HepG2 (cell line): Measurements from ENCODE around the gene CDRT15. TPM values are rescaled to one million over a fixed set of nuclear protein-coding genes. Genes with fewer than 3 reads are reported as not detected.

ENCODE experiments used
- ATAC-seq: fragments of 200-7000 bp; cut with Tn5 transposase; 3 replicates; pipeline ENCODE4 v1.9.1; 2020; ENCODE audit warnings: mild to moderate bottlenecking, moderate library complexity
- BruUV-seq: library from RNA; stranded (reverse); fragments of 400-500 nt; replicated peaks from 2 replicates; lab custom pipeline; 2021; lab: Mats Ljungman, UMichigan
- CTCF ChIA-PET: fragments of 300-600 bp; formaldehyde crosslinking; extraction: SDS; loops from one replicate; lab custom pipeline; 2021; ENCODE audit warnings: low total read pairs, inconsistent platforms, low intra/inter-chr PET ratio; lab: Yijun Ruan, JAX
- POLR2A ChIA-PET: fragments of 350-600 bp; sonication (Branson Sonifier 250); formaldehyde crosslinking; loops from one replicate; lab custom pipeline; 2020; ENCODE audit warnings: antibody characterized with exemption, inconsistent platforms; lab: Yijun Ruan, JAX
- DNase-seq: peaks from one replicate; pipeline ENCODE4 v3.0.0-alpha.2; 2015; ENCODE audit warnings: low spot score
- FAIRE-seq: peaks from 3 replicates; lab custom pipeline; 2011; peaks lifted over from hg19 to GRCh38; lab: Jason Lieb, UNC
- H2AFZ ChIP-seq: one replicate; pipeline ENCODE4 v1.6.1; 2011; ENCODE audit warnings: low read length, inconsistent platforms
- H3K27ac ChIP-seq: fragments of 300-600 bp; 3 replicates; pipeline ENCODE4 v1.8.0; 2011; ENCODE audit warnings: mixed run types, mild to moderate bottlenecking, mixed read lengths, low read length, inconsistent platforms; ENCODE audit not compliant: insufficient read depth; ENCODE audit errors: extremely low read length
- H3K27me3 ChIP-seq, 2 experiments: fragments of 200-600 bp in 1 of 2; 2 replicates in 1 of 2; 3 replicates in 1 of 2; pipeline versions ENCODE4 v1.6.0 to v1.8.0; 2011; ENCODE audit warnings: low read length in 2 of 2, mild to moderate bottlenecking in 2 of 2, moderate library complexity in 2 of 2, inconsistent platforms in 1 of 2; ENCODE audit not compliant: insufficient read depth in 2 of 2, control insufficient read depth in 1 of 2
- H3K36me3 ChIP-seq, 2 experiments: fragments of 200-600 bp in 1 of 2; replicated peaks in 1 of 2; 2 replicates in 1 of 2; 3 replicates in 1 of 2; pipeline versions ENCODE4 v1.5.1 to v1.8.0; 2011; ENCODE audit warnings: low read length in 2 of 2, inconsistent platforms in 1 of 2; ENCODE audit not compliant: insufficient read depth in 2 of 2, control insufficient read depth in 1 of 2
- H3K4me1 ChIP-seq: 2 replicates; pipeline ENCODE4 v1.5.1; 2012; ENCODE audit warnings: low read length, inconsistent platforms; ENCODE audit not compliant: insufficient read depth
- H3K4me2 ChIP-seq: 2 replicates; pipeline ENCODE4 v1.6.0; 2011; ENCODE audit warnings: low read depth, low read length, inconsistent platforms
- H3K4me3 ChIP-seq, 3 experiments: fragments of 200-600 bp in 1 of 3; sonication (generic), shearing (Covaris generic) in 1 of 3; replicated peaks in 1 of 3; 2 replicates each; pipeline ENCODE4 v1.5.1; 2011 to 2016; ENCODE audit warnings: low read length in 3 of 3, inconsistent platforms in 2 of 3, low read depth in 2 of 3, mild to moderate bottlenecking in 2 of 3, control low read depth in 1 of 3, mixed read lengths in 1 of 3; ENCODE audit not compliant: insufficient read depth in 1 of 3
- H3K79me2 ChIP-seq: one replicate; pipeline ENCODE4 v1.6.1; 2011; ENCODE audit warnings: low read length, inconsistent platforms; ENCODE audit not compliant: insufficient read depth
- H3K9ac ChIP-seq: 2 replicates; pipeline ENCODE4 v1.6.0; 2011; ENCODE audit warnings: mild to moderate bottlenecking, low read depth, low read length, inconsistent platforms; ENCODE audit not compliant: insufficient read depth
- H3K9me3 ChIP-seq: 2 replicates; pipeline ENCODE4 v1.5.1; 2012; ENCODE audit warnings: mild to moderate bottlenecking, low read length
- H4K20me1 ChIP-seq: 2 replicates; pipeline ENCODE4 v1.6.0; 2011; ENCODE audit warnings: inconsistent platforms, mild to moderate bottlenecking, low read length, moderate library complexity; ENCODE audit not compliant: insufficient read depth
- ARID4A ChIP-seq: sonication (generic); formaldehyde crosslinking; IDR thresholded peaks from 2 replicates; pipeline ENCODE4 v1.5.0; 2020; ENCODE audit warnings: mild to moderate bottlenecking, missing genetic modification reagents, borderline replicate concordance
- CAMTA2 ChIP-seq: sonication (generic); formaldehyde crosslinking; IDR thresholded peaks from 2 replicates; pipeline ENCODE4 v1.4.0; 2020; ENCODE audit warnings: mild to moderate bottlenecking, missing genetic modification reagents, borderline replicate concordance
- CEBPG ChIP-seq: IDR thresholded peaks from 2 replicates; pipeline ENCODE4 v1.6.1; 2016
- EHMT2 ChIP-seq: fragments of 200-600 bp; sonication (generic); IDR thresholded peaks from 2 replicates; pipeline ENCODE4 v1.7.0; 2017; ENCODE audit warnings: antibody characterized with exemption, low read depth, low read length, borderline replicate concordance
- MAX ChIP-seq: IDR thresholded peaks from 2 replicates; pipeline ENCODE4 v1.6.1; 2012; ENCODE audit warnings: inconsistent platforms
- NFE2L2 ChIP-seq: fragments of 150-350 bp; IDR thresholded peaks from 2 replicates; pipeline ENCODE4 v1.6.1; 2014; ENCODE audit warnings: low read length
- PHB2 ChIP-seq: fragments of 450-650 bp; IDR thresholded peaks from 2 replicates; pipeline ENCODE4 v1.6.1; 2018; ENCODE audit not compliant: partially characterized antibody
- RBM22 ChIP-seq: fragments of 200-400 bp; formaldehyde crosslinking; optimal IDR thresholded peaks from 2 replicates; pipeline ENCODE3; 2017; ENCODE audit warnings: mild to moderate bottlenecking, low read length, moderate library complexity
- RNF2 ChIP-seq: fragments of 450-650 bp; conservative IDR thresholded peaks from 2 replicates; pipeline ENCODE4 v1.6.1; 2016; ENCODE audit warnings: low read depth
- TBP ChIP-seq: sonication (generic); formaldehyde crosslinking; IDR thresholded peaks from 2 replicates; pipeline ENCODE4 v1.5.0; 2020; ENCODE audit warnings: missing genetic modification reagents
- TMF1 ChIP-seq: sonication (generic); formaldehyde crosslinking; IDR thresholded peaks from 2 replicates; pipeline ENCODE4 v1.8.1; 2022; ENCODE audit warnings: low read depth, missing genetic modification reagents
- ZBTB34 ChIP-seq: sonication (generic); formaldehyde crosslinking; IDR thresholded peaks from 2 replicates; pipeline ENCODE4 v1.8.0; 2022; ENCODE audit warnings: mild to moderate bottlenecking, missing genetic modification reagents
- ZFP1 ChIP-seq: IDR thresholded peaks from 2 replicates; pipeline ENCODE4 v1.6.1; 2016
- ZNF235 ChIP-seq: sonication (generic); formaldehyde crosslinking; IDR thresholded peaks from 2 replicates; pipeline ENCODE4 v1.8.1; 2023; ENCODE audit warnings: mild to moderate bottlenecking, missing genetic modification reagents, borderline replicate concordance
- ZNF275 ChIP-seq: sonication (generic); formaldehyde crosslinking; IDR thresholded peaks from 2 replicates; pipeline ENCODE4 v1.8.0; 2022; ENCODE audit warnings: missing genetic modification reagents, mild to moderate bottlenecking, inconsistent platforms, borderline replicate concordance
- ZNF329 ChIP-seq: sonication (generic); formaldehyde crosslinking; IDR thresholded peaks from 2 replicates; pipeline ENCODE4 v1.9.0; 2021; ENCODE audit warnings: low read depth, mild to moderate bottlenecking, missing genetic modification reagents
- ZNF496 ChIP-seq: sonication (generic); formaldehyde crosslinking; IDR thresholded peaks from 2 replicates; pipeline ENCODE4 v1.8.1; 2023; ENCODE audit warnings: mild to moderate bottlenecking, moderate library complexity, missing genetic modification reagents; ENCODE audit not compliant: insufficient replicate concordance
- ZNF782 ChIP-seq: sonication (generic); formaldehyde crosslinking; IDR thresholded peaks from 2 replicates; pipeline ENCODE4 v1.4.0; 2020; ENCODE audit warnings: missing genetic modification reagents, mild to moderate bottlenecking, borderline replicate concordance
- WGBS: methylation state at CpG from one replicate; pipeline ENCODE4 v1.1.6; 2017; ENCODE audit warnings: low lambda C conversion rate; 5-methylcytosine and 5-hydroxymethylcytosine counted together
- in situ Hi-C: cut with HindIII; loops from 2 replicates; pipeline ENCODE4 v1.10.0; 2017; ENCODE audit warnings: low pct_unique_long_range_greater_than_20kb; ENCODE audit not compliant: extremely low pct_ligation_motif_present
- intact Hi-C: fragments of 100-400 bp; cut with micrococcal nuclease; formaldehyde crosslinking; loops from one replicate; pipeline ENCODE4 v1.10.0; 2022; ENCODE audit not compliant: unreplicated experiment
- polyA plus RNA-seq, 8 experiments: library from polyadenylated mRNA; depleted of rRNA in 3 of 8; stranded (reverse) in 7 of 8; unstranded in 1 of 8; fragments of >200 nt; fragmentation: Illumina TruSeq in 4 of 8; extraction: Trizol in 4 of 8; gene quantifications; 2 replicates each; pipeline versions ENCODE4 v1.2.1 to v1.2.3, GENCODE V29; 2011 to 2016; ENCODE audit warnings: low read depth in 4 of 8, missing spikeins in 1 of 8, mixed read lengths in 1 of 8; ENCODE audit not compliant: insufficient read depth in 1 of 8
- total RNA-seq, 5 experiments: library from RNA; depleted of rRNA; stranded (reverse); fragments of >200 nt; fragmentation: Illumina TruSeq; extraction: Trizol; gene quantifications; 2 replicates each; pipeline ENCODE4 v1.2.3, GENCODE V29; 2016; ENCODE audit warnings: low read depth in 1 of 5

CDRT15 gene
- total and polyA plus RNA-seq, 2 of the 13 experiments (the other 11 are each of a cell fraction or from before 2014, with no cell fraction given) = not detected

- H3K4me2 ChIP-seq = no peak overlapping the region
- BruUV-seq = no TSS peak
- DNase-seq (no peak), FAIRE-seq (no peak), ATAC-seq (no peak)
- peaks cover 4 to 23% of the 10 kb centered on the region in 2 experiments; a peak in 4 of 5 replicates for H3K36me3 ChIP-seq
- H3K9ac ChIP-seq = no peak overlapping the region
- no peaks in the 10 kb centered on the region for H3K4me1 ChIP-seq
- H3K79me2 ChIP-seq = no peaks in the 10 kb centered on the region
- H3K27me3 ChIP-seq = no peaks in the 10 kb centered on the region
- in situ Hi-C loops = no loop called here
- no peak overlapping the region for H3K4me3 ChIP-seq
- POLR2A ChIA-PET = no interaction called here
- no peak overlapping the region for H3K27ac ChIP-seq
- CTCF ChIA-PET = no interaction called here
- 97% methylated on average over 6 of the region's 6 CpGs for WGBS
- no peaks in the 10 kb centered on the region for H4K20me1 ChIP-seq
- TF ChIP-seq PHB2 (no peak), ZNF496 (CRISPR knock-in tag) (no peak), ZBTB34 (no peak), NFE2L2 (no peak), MAX (no peak), ZFP1 (CRISPR knock-in tag) (no peak), ZNF782 (CRISPR knock-in tag) (no peak), ZNF329 (CRISPR knock-in tag) (no peak), CAMTA2 (CRISPR knock-in tag) (no peak), EHMT2 (no peak), ZNF275 (no peak), ARID4A (CRISPR knock-in tag) (no peak), TBP (CRISPR knock-in tag) (no peak), ZNF235 (CRISPR knock-in tag) (no peak), CEBPG (CRISPR knock-in tag) (no peak), TMF1 (no peak), RNF2 (no peak), RBM22 (no peak)
- H3K9me3 ChIP-seq = no peaks in the 10 kb centered on the region
- H2AFZ ChIP-seq = no peak overlapping the region
- intact Hi-C loops = no loop called here
Observed at GRCh38 chr17:14198013-14198412, 38.6 kb downstream of the CDRT15 start.
